ENCODE results near the gene MMP24. TPM values are rescaled to one million over a fixed set of nuclear protein-coding genes. Genes with fewer than 3 reads are reported as not detected.

MMP24 gene
- total and polyA plus RNA-seq, 4 experiments from 2014 or later = 0.07 to 0.19 (median 0.09) TPM

DNA sequence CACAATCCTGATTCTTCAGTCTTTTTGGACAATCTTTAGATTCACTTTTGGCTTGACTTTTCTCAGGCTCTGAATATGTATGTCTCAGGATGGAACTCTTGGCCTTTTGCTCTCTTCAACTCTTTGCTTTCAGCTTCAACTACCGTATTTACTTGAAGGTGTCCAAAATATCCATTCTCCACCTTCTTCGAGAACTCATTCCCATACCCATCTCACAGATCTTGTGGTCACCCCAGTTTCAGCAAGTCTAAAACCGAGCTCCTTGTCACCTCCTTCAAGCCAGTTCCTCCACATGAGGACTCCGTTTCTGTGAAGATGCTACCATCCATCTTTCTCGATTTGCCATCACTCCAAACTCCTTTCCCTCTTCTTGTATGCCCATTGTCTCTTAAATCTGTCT, 2.0 kb upstream of the MMP24 start:
- Histone ChIP-seq H3K36me3 (ENCODE audit: insufficient read depth, low read length) (no peaks in the 10 kb centered on the region), H3K27me3 (ENCODE audit: insufficient read depth, low read length) (peaks cover 8% of the 10 kb centered on the region), H3K9me3 (ENCODE audit: control insufficient read depth in 1 of 2, low read length in 2 of 2) (no peaks in the 10 kb centered on the region), H3K27ac (ENCODE audit: low read depth, low read length) (no peak overlapping the region), H3K4me1 (ENCODE audit: insufficient read depth, low read length) (peaks cover 8% of the 10 kb centered on the region), H3K4me3 (ENCODE audit: low read length in 2 of 2) (no peak overlapping the region)
- no peak overlapping the region for H3K27ac Mint-ChIP-seq
- POLR2A ChIA-PET (ENCODE audit: partially characterized antibody) = no interaction called here
- peaks cover 3 to 33% of the 10 kb centered on the region in 2 donors for H3K36me3 Mint-ChIP-seq
- no peak overlapping the region for H3K4me3 Mint-ChIP-seq
- H3K27me3 Mint-ChIP-seq = peaks cover 17 to 27% of the 10 kb centered on the region in 2 donors
- no peak for DNase-seq
- CTCF ChIA-PET (ENCODE audit: partially characterized antibody) = no interaction called here
- peaks cover 0 to 3% (median 0%) of the 10 kb centered on the region in 8 donors for H3K9me3 Mint-ChIP-seq
- H3K4me1 Mint-ChIP-seq = peaks cover 4 to 16% (median 10%) of the 10 kb centered on the region in 4 donors
- intact Hi-C loops (cut with micrococcal nuclease) = no loop called here

DNA sequence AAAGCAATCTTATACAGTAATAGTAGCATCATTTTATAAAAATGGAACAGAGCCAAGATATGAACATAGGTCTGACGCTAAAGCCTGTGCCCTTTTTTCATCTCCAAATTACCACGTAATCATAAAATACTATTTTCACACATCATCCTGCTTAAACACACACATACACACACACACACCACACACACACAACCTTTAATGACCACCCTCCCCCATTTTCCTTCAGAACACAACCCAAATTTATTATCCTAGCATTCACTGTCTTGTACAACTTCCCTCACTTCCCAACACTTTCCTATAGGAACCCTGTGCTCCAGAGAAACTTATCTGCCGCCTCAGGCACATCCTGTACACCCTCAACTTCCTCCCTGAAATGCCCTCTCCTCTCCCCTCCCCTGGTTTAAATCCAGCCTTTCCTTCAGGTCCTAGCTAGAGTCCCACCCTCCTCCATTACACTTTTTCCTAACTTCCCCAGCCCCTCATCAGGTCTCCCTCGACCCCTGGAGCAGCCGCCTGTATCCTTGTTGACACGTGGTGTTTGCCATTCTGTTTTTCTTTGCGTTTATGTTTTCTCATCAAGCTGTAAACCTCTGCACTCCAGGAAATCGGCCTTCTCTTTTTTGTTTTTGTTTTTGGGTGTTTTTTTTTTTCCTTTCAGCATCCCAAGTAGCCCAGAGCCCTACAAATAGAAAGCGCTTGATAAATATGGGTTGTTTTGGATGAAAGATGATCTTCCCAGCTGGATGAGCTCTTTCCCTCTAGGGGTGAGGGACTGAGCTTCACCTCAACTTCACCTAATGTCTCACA, 968 bp upstream of the MMP24 start:
- Mint-ChIP-seq H3K4me3 (peak overlapping the region; percentile 17 to 85 (median 76)), H3K36me3 (peaks cover 7 to 36% of the 10 kb centered on the region in 2 donors), H3K27ac (peak overlapping the region in 2 of 7 donors; percentile 41 to 52), H3K27me3 (peaks cover 17 to 29% of the 10 kb centered on the region in 2 donors), H3K9me3 (peaks cover 0 to 3% (median 0%) of the 10 kb centered on the region in 8 donors), H3K4me1 (peaks cover 4 to 16% (median 10%) of the 10 kb centered on the region in 4 donors)
- ChIA-PET CTCF (ENCODE audit: partially characterized antibody) (interaction anchor here (0.7 kb wide), 1 partner anchor 129 kb away, joined by 3 read pairs; no protein-coding TSS in a partner anchor), POLR2A (ENCODE audit: partially characterized antibody) (no interaction called here)
- H3K9me3 ChIP-seq (ENCODE audit: control insufficient read depth in 1 of 2, low read length in 2 of 2) = no peaks in the 10 kb centered on the region
- no peak overlapping the region for H3K27ac ChIP-seq (ENCODE audit: low read depth, low read length)
- H3K27me3 ChIP-seq (ENCODE audit: insufficient read depth, low read length) = peaks cover 8% of the 10 kb centered on the region
- intact Hi-C loops (cut with micrococcal nuclease) = no loop called here
- H3K4me3 ChIP-seq (ENCODE audit: low read length in 2 of 2) = no peak overlapping the region
- H3K4me1 ChIP-seq (ENCODE audit: insufficient read depth, low read length) = peaks cover 8% of the 10 kb centered on the region
- no peaks in the 10 kb centered on the region for H3K36me3 ChIP-seq (ENCODE audit: insufficient read depth, low read length)
- DNase-seq = no peak

- no peaks in the 10 kb centered on the region for H3K36me3 ChIP-seq (ENCODE audit: insufficient read depth, low read length)
- POLR2A ChIA-PET (ENCODE audit: partially characterized antibody) = interaction anchor here (0.5 to 1.2 kb wide), 4 partner anchors 11 to 584 kb away, joined by 3 to 4 read pairs (median 4); no protein-coding TSS in a partner anchor
Measured at GRCh38 chr20:35226884-35227681, 593 bp downstream of the MMP24 start.

GRCh38 chr20:35232575-35232974, 6.1 kb downstream of the MMP24 start:
- intact Hi-C loops (cut with micrococcal nuclease) = no loop called here
- peaks cover 0 to 2% (median 0%) of the 10 kb centered on the region in 8 donors for H3K9me3 Mint-ChIP-seq
- ChIA-PET CTCF (ENCODE audit: partially characterized antibody) (no interaction called here), POLR2A (ENCODE audit: partially characterized antibody) (no interaction called here)
- peaks cover 0 to 3% (median under 1%) of the 10 kb centered on the region in 4 donors for H3K4me1 Mint-ChIP-seq
- no peaks in the 10 kb centered on the region for H3K36me3 ChIP-seq (ENCODE audit: insufficient read depth, low read length)
- H3K4me3 Mint-ChIP-seq = peak overlapping the region in 1 of 8 donors; percentile 52
- no peak overlapping the region for H3K27ac ChIP-seq (ENCODE audit: low read depth, low read length)
- no peaks in the 10 kb centered on the region for H3K9me3 ChIP-seq (ENCODE audit: control insufficient read depth in 1 of 2, low read length in 2 of 2)
- H3K27me3 Mint-ChIP-seq = peaks cover 15% of the 10 kb centered on the region in 2 donors
- H3K36me3 Mint-ChIP-seq = peaks cover 41 to 58% of the 10 kb centered on the region in 2 donors
- no peaks in the 10 kb centered on the region for H3K27me3 ChIP-seq (ENCODE audit: insufficient read depth, low read length)
- DNase-seq = no peak
- H3K4me1 ChIP-seq (ENCODE audit: insufficient read depth, low read length) = no peaks in the 10 kb centered on the region
- no peak overlapping the region for H3K27ac Mint-ChIP-seq
- no peak overlapping the region for H3K4me3 ChIP-seq (ENCODE audit: low read length in 2 of 2)

More at GRCh38 chr20:35226884-35227681, 593 bp downstream of the MMP24 start:
- Mint-ChIP-seq H3K4me1 (peaks cover 4 to 16% (median 10%) of the 10 kb centered on the region in 4 donors), H3K4me3 (peak overlapping the region; percentile 61 to 84 (median 74)), H3K36me3 (peaks cover 13 to 47% of the 10 kb centered on the region in 2 donors), H3K27ac (no peak overlapping the region), H3K27me3 (peaks cover 24 to 29% of the 10 kb centered on the region in 2 donors), H3K9me3 (peaks cover 0 to 3% (median 0%) of the 10 kb centered on the region in 8 donors)
- Histone ChIP-seq H3K4me3 (ENCODE audit: low read length in 2 of 2) (no peak overlapping the region), H3K4me1 (ENCODE audit: insufficient read depth, low read length) (peaks cover 8% of the 10 kb centered on the region), H3K9me3 (ENCODE audit: control insufficient read depth in 1 of 2, low read length in 2 of 2) (no peaks in the 10 kb centered on the region), H3K27ac (ENCODE audit: low read depth, low read length) (no peak overlapping the region), H3K27me3 (ENCODE audit: insufficient read depth, low read length) (peaks cover 8% of the 10 kb centered on the region)
- peak; percentile 25 to 57 (median 44) for DNase-seq
- intact Hi-C loops (cut with micrococcal nuclease) = no loop called here
- CTCF ChIA-PET (ENCODE audit: partially characterized antibody) = interaction anchor here (0.6 to 1.2 kb wide), 3 partner anchors 17 to 219 kb away, joined by 3 to 5 read pairs (median 5); no protein-coding TSS in a partner anchor

- CTCF ChIA-PET (ENCODE audit: partially characterized antibody) = no interaction called here
- no peak overlapping the region for H3K27ac ChIP-seq (ENCODE audit: low read depth, low read length)
- H3K4me1 Mint-ChIP-seq = peaks cover 0 to 3% (median 0%) of the 10 kb centered on the region in 4 donors
- intact Hi-C loops (cut with micrococcal nuclease) = no loop called here
- H3K27me3 ChIP-seq (ENCODE audit: insufficient read depth, low read length) = no peaks in the 10 kb centered on the region
- peaks cover 1 to 7% of the 10 kb centered on the region in 2 donors for H3K27me3 Mint-ChIP-seq
- no peaks in the 10 kb centered on the region for H3K36me3 ChIP-seq (ENCODE audit: insufficient read depth, low read length)
- H3K9me3 ChIP-seq (ENCODE audit: control insufficient read depth in 1 of 2, low read length in 2 of 2) = no peaks in the 10 kb centered on the region
- no peaks in the 10 kb centered on the region for H3K4me1 ChIP-seq (ENCODE audit: insufficient read depth, low read length)
- peaks cover 36 to 53% of the 10 kb centered on the region in 2 donors for H3K36me3 Mint-ChIP-seq
- H3K4me3 Mint-ChIP-seq = no peak overlapping the region
- POLR2A ChIA-PET (ENCODE audit: partially characterized antibody) = no interaction called here
- no peak for DNase-seq
- no peak overlapping the region for H3K27ac Mint-ChIP-seq
- no peaks in the 10 kb centered on the region for H3K9me3 Mint-ChIP-seq
- no peak overlapping the region for H3K4me3 ChIP-seq (ENCODE audit: low read length in 2 of 2)
Measured at GRCh38 chr20:35235881-35236280, 9.4 kb downstream of the MMP24 start.

DNA sequence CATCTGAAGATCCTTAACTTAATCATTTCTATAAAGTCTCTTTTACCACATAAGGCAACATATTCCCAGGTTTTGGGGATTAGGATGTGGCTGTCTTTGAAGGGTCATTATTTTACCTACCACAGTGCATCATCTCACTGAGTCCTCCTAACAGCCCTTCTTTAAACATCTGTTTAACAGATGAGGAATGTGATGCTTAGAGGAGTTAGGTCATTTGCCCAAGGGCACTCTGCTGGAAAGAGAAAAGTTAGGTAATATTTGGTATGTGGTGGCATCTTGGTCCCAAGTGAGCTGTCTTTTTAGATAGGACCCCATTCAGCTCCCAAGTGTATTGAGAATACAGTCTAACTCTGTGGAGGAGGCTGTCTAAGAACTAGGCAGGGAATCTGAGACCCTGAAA, 11.0 kb downstream of the MMP24 start:
- H3K27ac ChIP-seq (ENCODE audit: low read depth, low read length) = no peak overlapping the region
- CTCF ChIA-PET (ENCODE audit: partially characterized antibody) = no interaction called here
- H3K4me1 ChIP-seq (ENCODE audit: insufficient read depth, low read length) = no peaks in the 10 kb centered on the region
- POLR2A ChIA-PET (ENCODE audit: partially characterized antibody) = interaction anchor here (1.0 kb wide), 1 partner anchor 10 kb away, joined by 4 read pairs; no protein-coding TSS in a partner anchor
- peaks cover 1% of the 10 kb centered on the region in 2 donors for H3K27me3 Mint-ChIP-seq
- H3K27me3 ChIP-seq (ENCODE audit: insufficient read depth, low read length) = no peaks in the 10 kb centered on the region
- no peaks in the 10 kb centered on the region for H3K36me3 ChIP-seq (ENCODE audit: insufficient read depth, low read length)
- no peak for DNase-seq
- H3K36me3 Mint-ChIP-seq = peaks cover 27 to 43% of the 10 kb centered on the region in 2 donors
- peaks cover 0 to under 1% (median 0%) of the 10 kb centered on the region in 4 donors for H3K4me1 Mint-ChIP-seq
- H3K4me3 ChIP-seq (ENCODE audit: low read length in 2 of 2) = no peak overlapping the region
- H3K9me3 Mint-ChIP-seq = no peaks in the 10 kb centered on the region
- intact Hi-C loops (cut with micrococcal nuclease) = no loop called here
- no peaks in the 10 kb centered on the region for H3K9me3 ChIP-seq (ENCODE audit: control insufficient read depth in 1 of 2, low read length in 2 of 2)
- no peak overlapping the region for H3K27ac Mint-ChIP-seq
- no peak overlapping the region for H3K4me3 Mint-ChIP-seq

- Histone ChIP-seq H3K4me1 (ENCODE audit: insufficient read depth, low read length) (no peaks in the 10 kb centered on the region), H3K9me3 (ENCODE audit: control insufficient read depth in 1 of 2, low read length in 2 of 2) (no peaks in the 10 kb centered on the region), H3K27me3 (ENCODE audit: insufficient read depth, low read length) (no peaks in the 10 kb centered on the region), H3K4me3 (ENCODE audit: low read length in 2 of 2) (no peak overlapping the region), H3K27ac (ENCODE audit: low read depth, low read length) (no peak overlapping the region), H3K36me3 (ENCODE audit: insufficient read depth, low read length) (no peaks in the 10 kb centered on the region)
- no peaks in the 10 kb centered on the region for H3K4me1 Mint-ChIP-seq
- H3K9me3 Mint-ChIP-seq = no peaks in the 10 kb centered on the region
- no peaks in the 10 kb centered on the region for H3K27me3 Mint-ChIP-seq
- ChIA-PET CTCF (ENCODE audit: partially characterized antibody) (no interaction called here), POLR2A (ENCODE audit: partially characterized antibody) (interaction anchor here (1.0 kb wide), 1 partner anchor 11 kb away, joined by 4 read pairs; no protein-coding TSS in a partner anchor)
- H3K27ac Mint-ChIP-seq = no peak overlapping the region
- no peak for DNase-seq
- no peak overlapping the region for H3K4me3 Mint-ChIP-seq
- H3K36me3 Mint-ChIP-seq = peaks cover 25 to 40% of the 10 kb centered on the region in 2 donors
- intact Hi-C loops (cut with micrococcal nuclease) = no loop called here
Measured at GRCh38 chr20:35238170-35238569, 11.7 kb downstream of the MMP24 start.

Data from CD4-positive, alpha-beta memory T cell (primary cell).